HUES6 (cell line): ENCODE measurements around the gene ZAR1.

Source experiments
- H3K27ac ChIP-seq: 2 replicates; pipeline ENCODE4 v1.7.0; 2013; ENCODE audit warnings: low read depth, mild to moderate bottlenecking, low read length, inconsistent platforms
- H3K27me3 ChIP-seq: 2 replicates; pipeline ENCODE4 v1.6.1; 2013; ENCODE audit warnings: low read length; ENCODE audit not compliant: control insufficient read depth, insufficient read depth
- H3K36me3 ChIP-seq: 2 replicates; pipeline ENCODE4 v1.6.1; 2013; ENCODE audit warnings: low read length; ENCODE audit not compliant: control insufficient read depth, insufficient read depth
- H3K4me1 ChIP-seq: 2 replicates; pipeline ENCODE4 v1.6.1; 2013; ENCODE audit warnings: low read length; ENCODE audit not compliant: control insufficient read depth, insufficient read depth
- H3K4me3 ChIP-seq: 2 replicates; pipeline ENCODE4 v1.5.1; 2013; ENCODE audit warnings: low read depth, low read length
- H3K9ac ChIP-seq: one replicate; pipeline ENCODE4 v1.6.1; 2013; ENCODE audit warnings: mild to moderate bottlenecking, low read length
- H3K9me3 ChIP-seq: 2 replicates; pipeline ENCODE4 v1.6.1; 2013; ENCODE audit warnings: low read depth, low read length; ENCODE audit not compliant: control insufficient read depth, insufficient read depth

Gene ZAR1

GRCh38 chr4:48489683-48490011 lies 405 bp upstream of the ZAR1 start:
- peaks cover 72% of the 10 kb centered on the region for H3K27me3 ChIP-seq
- H3K9me3 ChIP-seq, result no peaks in the 10 kb centered on the region
- no peaks in the 10 kb centered on the region for H3K36me3 ChIP-seq
- H3K9ac ChIP-seq, result peak overlapping the region; percentile 5
- H3K4me1 ChIP-seq, result peaks cover 13% of the 10 kb centered on the region; the same call in 1 of the 2 replicates
- no peak overlapping the region for H3K27ac ChIP-seq
- peak overlapping the region; percentile 69 for H3K4me3 ChIP-seq

- Histone ChIP-seq H3K27me3 (peaks cover 59% of the 10 kb centered on the region), H3K27ac (no peak overlapping the region), H3K9me3 (no peaks in the 10 kb centered on the region), H3K4me3 (peak overlapping the region; percentile 69), H3K9ac (peak overlapping the region; percentile 29), H3K36me3 (no peaks in the 10 kb centered on the region), H3K4me1 (peaks cover 13% of the 10 kb centered on the region; the same call in 1 of the 2 replicates)
Measured at GRCh38 chr4:48490680-48491513, 845 bp downstream of the ZAR1 start.

GRCh38 chr4:48491514-48492176 lies 1.6 kb downstream of the ZAR1 start:
- Histone ChIP-seq H3K4me3 (peak overlapping the region; percentile 69), H3K27ac (no peak overlapping the region), H3K9me3 (no peaks in the 10 kb centered on the region), H3K9ac (no peak overlapping the region), H3K4me1 (peaks cover 13% of the 10 kb centered on the region; the same call in 1 of the 2 replicates), H3K27me3 (peaks cover 58% of the 10 kb centered on the region), H3K36me3 (no peaks in the 10 kb centered on the region)

GRCh38 chr4:48493452-48494100 lies 3.5 kb downstream of the ZAR1 start:
- peaks cover 2% of the 10 kb centered on the region for H3K36me3 ChIP-seq
- H3K4me1 ChIP-seq, result peaks cover 13% of the 10 kb centered on the region; the same call in 1 of the 2 replicates
- H3K4me3 ChIP-seq, result no peak overlapping the region
- no peak overlapping the region for H3K27ac ChIP-seq
- no peaks in the 10 kb centered on the region for H3K9me3 ChIP-seq
- H3K27me3 ChIP-seq, result peaks cover 41% of the 10 kb centered on the region
- H3K9ac ChIP-seq, result no peak overlapping the region

- H3K4me1 ChIP-seq, result peaks cover 10% of the 10 kb centered on the region; the same call in 1 of the 2 replicates
- H3K27ac ChIP-seq, result no peak overlapping the region
- H3K9me3 ChIP-seq, result no peaks in the 10 kb centered on the region
- peaks cover 17% of the 10 kb centered on the region for H3K27me3 ChIP-seq
- H3K36me3 ChIP-seq, result peaks cover 17% of the 10 kb centered on the region
- no peak overlapping the region for H3K4me3 ChIP-seq
- no peak overlapping the region for H3K9ac ChIP-seq
Measured at GRCh38 chr4:48495941-48496340, 5.9 kb downstream of the ZAR1 start.

- no peak overlapping the region for H3K9ac ChIP-seq
- 0 out of 2 replicates have a peak, but pooled peaks cover 3% of the 10 kb centered on the region for H3K4me1 ChIP-seq
- H3K36me3 ChIP-seq, result peaks cover 29% of the 10 kb centered on the region
- H3K9me3 ChIP-seq, result no peaks in the 10 kb centered on the region
- H3K27me3 ChIP-seq, result no peaks in the 10 kb centered on the region
- no peak overlapping the region for H3K27ac ChIP-seq
- H3K4me3 ChIP-seq, result no peak overlapping the region
Measured at GRCh38 chr4:48498895-48499294, 8.8 kb downstream of the ZAR1 start.

GRCh38 chr4:48499551-48500066 lies 9.6 kb downstream of the ZAR1 start:
- Histone ChIP-seq H3K36me3 (peaks cover 29% of the 10 kb centered on the region), H3K27ac (no peak overlapping the region), H3K27me3 (no peaks in the 10 kb centered on the region), H3K9me3 (no peaks in the 10 kb centered on the region), H3K4me1 (0 out of 2 replicates have a peak, but pooled peaks cover 3% of the 10 kb centered on the region), H3K4me3 (no peak overlapping the region), H3K9ac (no peak overlapping the region)

GRCh38 chr4:48503233-48504025 lies 13.4 kb downstream of the ZAR1 start:
- Histone ChIP-seq H3K27me3 (no peaks in the 10 kb centered on the region), H3K27ac (no peak overlapping the region), H3K4me1 (0 out of 2 replicates have a peak, but pooled peaks cover 3% of the 10 kb centered on the region), H3K4me3 (no peak overlapping the region), H3K9me3 (no peaks in the 10 kb centered on the region), H3K36me3 (peaks cover 49% of the 10 kb centered on the region), H3K9ac (no peak overlapping the region)

- Histone ChIP-seq H3K27ac (no peak overlapping the region), H3K9me3 (no peaks in the 10 kb centered on the region), H3K36me3 (peaks cover 49% of the 10 kb centered on the region), H3K4me1 (no peaks in the 10 kb centered on the region), H3K4me3 (no peak overlapping the region), H3K27me3 (no peaks in the 10 kb centered on the region), H3K9ac (no peak overlapping the region)
Measured at GRCh38 chr4:48504026-48504330, 13.9 kb downstream of the ZAR1 start.

GRCh38 chr4:48504352-48504751 lies 14.3 kb downstream of the ZAR1 start:
- H3K9ac ChIP-seq, result no peak overlapping the region
- H3K9me3 ChIP-seq, result no peaks in the 10 kb centered on the region
- H3K4me1 ChIP-seq, result no peaks in the 10 kb centered on the region
- H3K27ac ChIP-seq, result no peak overlapping the region
- H3K27me3 ChIP-seq, result no peaks in the 10 kb centered on the region
- no peak overlapping the region for H3K4me3 ChIP-seq
- H3K36me3 ChIP-seq, result peaks cover 50% of the 10 kb centered on the region
